ENCODE data around the gene FBXO8. TPM values are rescaled to one million over a fixed set of nuclear protein-coding genes. Genes with fewer than 3 reads are reported as not detected.
A peak's percentile ranks its signal among the peaks of the same experiment; 100 is the strongest.

The FBXO8 gene
- total RNA-seq, 1 experiment from 2014 or later = 7.5 TPM

GRCh38 chr4:174217273-174218126, 66.0 kb downstream of the FBXO8 start (continued):
- TF ChIP-seq ATF6 (CRISPR knock-in tag; IDR thresholded peaks at IDR 0.05) (no peak), KAT7 (CRISPR knock-in tag; IDR thresholded peaks at IDR 0.05; ENCODE audit: borderline replicate concordance) (no peak), CREB1 (CRISPR knock-in tag; IDR thresholded peaks at IDR 0.05) (no peak), ZNF317 (CRISPR knock-in tag; IDR thresholded peaks at IDR 0.05; ENCODE audit: borderline replicate concordance, low read depth) (no peak), CBFB (CRISPR knock-in tag; IDR thresholded peaks at IDR 0.05; ENCODE audit: low read depth) (no peak), CTCF (IDR thresholded peaks at IDR 0.05) (no peak), FOXP4 (CRISPR knock-in tag; IDR thresholded peaks at IDR 0.05) (no peak), OVOL2 (CRISPR knock-in tag; IDR thresholded peaks at IDR 0.05; ENCODE audit: borderline replicate concordance) (no peak), ETV6 (CRISPR knock-in tag; IDR thresholded peaks at IDR 0.05) (no peak)

- Mint-ChIP-seq H3K4me1 (peaks cover 55% of the 10 kb centered on the region), H3K36me3 (no peaks in the 10 kb centered on the region), H3K4me3 (peak overlapping the region; percentile 68), H3K27me3 (ENCODE audit: low read depth) (peaks cover 99% of the 10 kb centered on the region), H3K27ac (no peak overlapping the region), H3K9me3 (no peaks in the 10 kb centered on the region)
- ChIA-PET POLR2A (no interaction called here), CTCF (no interaction called here)
- peak; percentile 3; the same call in 1 of the 2 replicates for ATAC-seq
- DNase-seq (ENCODE audit: low spot score) = no peak
- no peak for TF ChIP-seq IRF1 (CRISPR knock-in tag; IDR thresholded peaks at IDR 0.05)
Observed at GRCh38 chr4:174216799-174217272, 66.6 kb downstream of the FBXO8 start.

- ChIA-PET POLR2A (interaction anchor here (0.6 kb wide), 1 partner anchor 610 kb away, joined by 3 read pairs; no protein-coding TSS in a partner anchor), CTCF (no interaction called here)
- H3K36me3 Mint-ChIP-seq = no peaks in the 10 kb centered on the region
- H3K27ac Mint-ChIP-seq = no peak overlapping the region
- H3K9me3 Mint-ChIP-seq = no peaks in the 10 kb centered on the region
- peaks cover 100% of the 10 kb centered on the region for H3K27me3 Mint-ChIP-seq (ENCODE audit: low read depth)
- TF ChIP-seq USF1 (CRISPR knock-in tag; IDR thresholded peaks at IDR 0.05) = no peak
- no peak for TF ChIP-seq ETV6 (CRISPR knock-in tag; IDR thresholded peaks at IDR 0.05)
- no peak for TF ChIP-seq ZBTB21 (CRISPR knock-in tag; IDR thresholded peaks at IDR 0.05; ENCODE audit: borderline replicate concordance)
- no peak for TF ChIP-seq ERG (CRISPR knock-in tag; IDR thresholded peaks at IDR 0.05)
- peak overlapping the region; percentile 68 for H3K4me3 Mint-ChIP-seq
- ATAC-seq = no peak
- no peak for DNase-seq (ENCODE audit: low spot score)
- H3K4me1 Mint-ChIP-seq = peaks cover 60% of the 10 kb centered on the region
Observed at GRCh38 chr4:174215961-174216680, 67.3 kb downstream of the FBXO8 start.

All from WTC11 (cell line).